Cardiac fibroblast (primary cell): Measurements from ENCODE around the gene KIZ.
"Not testable (repeated sequence)": the region's sequence is repeated elsewhere in the genome, so short reads cannot be mapped to it uniquely, and the experiment has no call there.

Experiments used
- DNase-seq, 2 donors: peaks; one replicate each; pipeline versions ENCODE4 v3.0.0 to v3.0.0-alpha.2; 2010; ENCODE audit warnings: low read depth in 2 of 2
- H3K4me3 ChIP-seq, 2 donors: replicated peaks in 1 of 2; 1 replicate in 1 of 2; 2 replicates in 1 of 2; pipeline ENCODE4 v1.5.1; 2011; ENCODE audit warnings: low read depth in 2 of 2, low read length in 2 of 2, mild to moderate bottlenecking in 2 of 2, moderate library complexity in 1 of 2
- TF ChIP-seq, protein P1 (sequence below): IDR thresholded peaks from one replicate; pipeline ENCODE4 v1.5.1; 2011; ENCODE audit warnings: low read depth, mild to moderate bottlenecking, low read length, inconsistent platforms

The KIZ gene

DNA sequence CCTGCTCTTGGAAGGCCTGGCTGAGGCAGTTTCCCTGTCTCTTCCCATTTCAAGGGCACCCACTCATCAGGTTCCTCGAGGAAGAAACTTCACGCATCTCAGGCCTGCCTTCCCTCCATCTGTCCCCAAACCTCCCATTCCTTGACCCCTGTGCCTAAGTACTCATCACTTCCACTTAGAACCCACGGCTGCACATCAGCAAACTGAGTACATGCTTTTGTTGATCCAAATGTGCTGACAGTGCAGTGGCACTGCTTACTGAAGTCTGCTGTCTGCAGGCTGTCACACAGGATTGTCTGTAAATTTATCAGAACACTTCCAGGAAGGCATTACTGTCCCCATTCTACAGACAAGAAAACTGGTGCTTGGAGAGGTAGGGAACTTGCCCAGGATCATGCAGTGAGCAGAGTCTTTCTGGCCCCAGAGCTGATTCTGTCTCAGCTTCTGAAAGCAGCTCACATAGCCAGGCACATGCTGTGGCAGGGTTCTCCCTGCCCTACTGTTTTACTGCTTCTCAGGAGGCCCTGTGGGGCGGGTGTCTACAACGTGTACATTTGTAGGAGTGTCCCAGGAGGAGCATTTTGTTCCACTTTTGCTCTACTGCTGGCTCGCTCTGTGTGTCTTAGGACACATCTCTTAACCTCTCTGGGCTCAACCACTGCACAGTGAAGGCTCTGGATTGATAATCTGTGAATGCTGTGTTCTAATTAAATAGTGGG is 113.1 kb downstream of the KIZ start:
- TF ChIP-seq, protein P1, sequence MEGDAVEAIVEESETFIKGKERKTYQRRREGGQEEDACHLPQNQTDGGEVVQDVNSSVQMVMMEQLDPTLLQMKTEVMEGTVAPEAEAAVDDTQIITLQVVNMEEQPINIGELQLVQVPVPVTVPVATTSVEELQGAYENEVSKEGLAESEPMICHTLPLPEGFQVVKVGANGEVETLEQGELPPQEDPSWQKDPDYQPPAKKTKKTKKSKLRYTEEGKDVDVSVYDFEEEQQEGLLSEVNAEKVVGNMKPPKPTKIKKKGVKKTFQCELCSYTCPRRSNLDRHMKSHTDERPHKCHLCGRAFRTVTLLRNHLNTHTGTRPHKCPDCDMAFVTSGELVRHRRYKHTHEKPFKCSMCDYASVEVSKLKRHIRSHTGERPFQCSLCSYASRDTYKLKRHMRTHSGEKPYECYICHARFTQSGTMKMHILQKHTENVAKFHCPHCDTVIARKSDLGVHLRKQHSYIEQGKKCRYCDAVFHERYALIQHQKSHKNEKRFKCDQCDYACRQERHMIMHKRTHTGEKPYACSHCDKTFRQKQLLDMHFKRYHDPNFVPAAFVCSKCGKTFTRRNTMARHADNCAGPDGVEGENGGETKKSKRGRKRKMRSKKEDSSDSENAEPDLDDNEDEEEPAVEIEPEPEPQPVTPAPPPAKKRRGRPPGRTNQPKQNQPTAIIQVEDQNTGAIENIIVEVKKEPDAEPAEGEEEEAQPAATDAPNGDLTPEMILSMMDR = no peak
- H3K4me3 ChIP-seq = no peak overlapping the region
- no peak for DNase-seq

DNA sequence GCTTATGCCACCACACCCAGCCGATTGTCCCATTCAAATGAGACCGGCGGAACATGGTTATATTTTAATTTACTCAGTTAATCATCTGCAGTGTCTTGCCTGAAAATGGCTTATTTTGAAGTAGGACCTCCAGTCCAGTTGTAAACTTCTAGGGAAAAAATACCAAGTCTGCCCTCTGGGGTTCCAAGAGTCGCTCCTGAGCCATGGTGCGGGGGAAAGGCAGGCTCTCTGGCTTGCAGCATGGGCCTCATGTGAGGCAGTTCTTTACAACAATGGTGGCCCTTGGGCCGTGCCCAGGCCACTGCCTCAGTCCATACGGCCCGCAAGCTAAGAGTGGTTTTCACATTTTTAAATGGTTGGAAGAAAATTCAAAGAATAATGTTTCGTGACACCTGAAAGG is 114.5 kb downstream of the KIZ start:
- TF ChIP-seq, protein P1 = no peak
- H3K4me3 ChIP-seq = no peak overlapping the region
- no peak for DNase-seq

DNA sequence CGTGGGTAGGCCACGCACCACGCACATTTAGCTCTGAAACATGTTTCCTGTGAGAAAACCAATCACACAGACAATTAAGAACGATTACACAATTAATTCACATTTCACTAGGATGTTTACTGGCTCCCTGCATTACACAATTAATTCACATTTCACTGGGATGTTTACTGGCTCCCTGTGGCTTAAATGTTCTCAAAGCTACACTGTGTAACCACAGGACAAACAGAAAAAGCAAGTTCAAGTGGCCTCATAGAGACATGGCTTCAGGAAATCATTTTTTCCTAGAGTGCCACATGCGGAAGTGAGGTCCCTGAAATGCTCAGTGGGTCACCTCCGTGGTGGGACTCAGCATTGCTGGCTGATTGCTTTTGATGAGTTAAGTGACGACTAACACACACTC is 115.5 kb downstream of the KIZ start:
- no peak overlapping the region for H3K4me3 ChIP-seq
- DNase-seq = no peak
- TF ChIP-seq, protein P1 = no peak

DNA sequence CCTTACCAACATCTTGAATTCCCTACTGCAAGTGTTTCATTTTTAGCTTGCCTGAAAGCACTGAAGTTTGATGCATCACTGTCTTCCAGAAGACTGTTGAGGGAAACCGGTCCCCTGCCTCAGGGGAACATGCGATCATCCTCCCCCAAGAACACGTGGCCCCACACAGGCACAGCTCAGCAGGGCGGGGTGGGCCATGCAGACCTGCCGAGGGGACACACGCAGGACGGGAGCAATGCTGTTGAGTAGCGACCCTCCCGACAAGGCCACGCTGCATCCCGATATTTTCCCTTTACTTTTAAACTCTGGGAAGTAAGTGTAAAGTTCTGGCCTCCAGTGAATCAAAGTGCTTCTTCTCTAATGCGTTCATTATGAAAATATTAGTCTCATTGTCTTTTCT is 117.9 kb downstream of the KIZ start:
- DNase-seq = no peak
- H3K4me3 ChIP-seq = no peak overlapping the region
- TF ChIP-seq, protein P1 = no peak

DNA sequence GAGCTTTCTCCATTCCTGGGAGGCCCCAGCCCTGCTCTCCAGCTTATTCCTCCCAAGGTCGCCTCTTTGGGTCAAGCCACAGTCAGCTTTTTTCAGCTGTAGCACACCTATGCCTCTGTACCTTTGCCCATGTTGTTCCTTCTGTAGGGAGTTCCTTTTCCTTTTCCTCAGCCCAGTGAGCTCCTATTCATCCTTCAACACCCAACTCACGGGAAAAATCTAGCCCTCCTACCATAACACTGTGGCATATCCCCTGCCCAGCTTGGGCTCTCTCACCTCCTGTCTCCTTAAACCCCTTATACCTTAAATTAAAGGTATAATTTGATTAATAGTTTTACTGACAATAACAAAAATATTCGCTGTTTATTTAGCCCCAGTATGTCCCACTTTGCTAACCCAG is 118.9 kb downstream of the KIZ start:
- H3K4me3 ChIP-seq = no peak overlapping the region
- TF ChIP-seq, protein P1 = no peak
- no peak for DNase-seq

DNA sequence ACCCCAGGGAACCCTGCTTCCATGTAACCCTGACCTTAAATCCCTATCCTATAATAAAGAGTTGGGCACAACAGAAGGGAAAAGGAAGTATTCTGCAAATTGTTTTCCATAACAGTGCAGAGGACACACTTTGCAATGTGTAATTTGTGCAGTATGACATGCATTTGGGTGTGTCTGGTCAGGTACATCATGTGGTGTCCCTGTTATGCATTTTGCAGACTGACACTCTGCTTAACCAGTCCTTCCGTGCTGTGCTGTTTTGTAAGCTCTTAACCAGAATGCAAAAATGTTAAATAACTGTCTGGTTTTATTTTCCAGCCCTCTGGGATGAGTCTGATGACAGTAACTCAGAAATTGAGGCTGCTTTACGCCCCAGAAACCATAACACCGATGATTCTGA is 120.3 kb downstream of the KIZ start:
- DNase-seq = no peak
- H3K4me3 ChIP-seq = no peak overlapping the region
- TF ChIP-seq, protein P1 = no peak

DNA sequence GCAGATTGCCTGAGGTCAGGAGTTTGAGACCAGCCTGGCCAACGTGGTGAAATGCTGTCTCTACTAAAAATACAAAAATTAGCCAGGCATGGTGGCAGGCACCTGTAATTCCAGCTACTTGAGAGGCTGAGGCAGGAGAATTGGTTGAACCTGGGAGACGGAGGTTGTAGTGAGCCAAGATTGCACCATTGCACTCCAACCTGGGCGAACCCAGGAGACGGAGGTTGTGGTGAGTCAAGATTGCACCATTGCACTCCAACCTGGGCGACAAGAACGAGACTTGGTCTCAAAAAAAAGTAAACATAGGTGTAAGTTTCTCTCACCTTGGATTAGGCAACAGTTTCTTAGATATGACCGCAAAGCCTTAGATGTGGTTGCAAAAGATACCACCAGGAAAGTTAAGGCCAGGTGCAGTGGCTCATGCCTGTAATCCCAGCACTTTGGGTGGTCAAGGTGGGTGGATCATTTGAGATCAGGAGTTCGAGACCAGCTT is 121.8 kb downstream of the KIZ start:
- H3K4me3 ChIP-seq, DNase-seq: not testable (repeated sequence)
